Measurements from ENCODE around the gene BORA.

DNA sequence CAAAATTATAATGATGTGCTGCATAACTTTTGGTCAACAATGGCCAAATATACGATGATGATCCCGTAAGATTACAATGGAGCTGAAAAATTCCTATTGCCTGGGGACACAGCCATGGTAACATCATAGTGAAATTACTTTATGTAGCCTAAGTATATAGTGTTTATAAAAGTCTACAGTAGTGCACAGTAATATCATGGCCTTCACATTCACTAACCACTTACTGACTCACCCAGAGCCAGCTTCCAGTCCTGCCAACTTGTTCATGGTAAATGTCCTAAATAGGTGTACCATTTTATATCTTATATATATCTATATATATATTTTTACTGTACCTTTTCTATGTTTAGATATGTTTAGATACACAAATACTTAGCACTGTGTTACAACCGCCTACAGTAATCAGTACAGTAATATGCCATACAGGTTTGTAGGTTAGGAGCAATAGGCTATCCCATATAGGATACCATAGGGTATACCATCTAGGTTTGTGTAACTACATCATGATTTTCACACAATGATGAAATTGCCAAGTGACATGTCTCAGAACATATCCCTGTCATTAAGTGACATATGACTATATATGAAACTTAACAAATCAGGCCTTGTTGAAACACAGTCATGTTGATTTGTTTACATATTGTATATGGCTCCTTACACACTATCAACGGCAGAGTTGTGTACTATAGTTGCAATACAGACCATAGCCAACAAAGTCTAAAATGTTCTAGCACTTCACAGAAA is 30.2 kb downstream of the BORA start:
- TF ChIP-seq POLR2AphosphoS5 (IDR thresholded peaks at IDR 0.05; ENCODE audit: low read depth, low read length), result no peak
- TF ChIP-seq POLR2A (IDR thresholded peaks at IDR 0.05; ENCODE audit: low read depth, low read length), result no peak
- no peak for TF ChIP-seq TAF1 (IDR thresholded peaks at IDR 0.05; ENCODE audit: low read depth, low read length)
- TF ChIP-seq SPI1 (IDR thresholded peaks at IDR 0.05; ENCODE audit: low read depth, low read length), result no peak
- TF ChIP-seq PAX5 (IDR thresholded peaks at IDR 0.05; ENCODE audit: insufficient read depth, low read length, severe bottlenecking), result no peak
- no peak for TF ChIP-seq POU2F2 (IDR thresholded peaks at IDR 0.05; ENCODE audit: low read depth, low read length)
